CD4-positive, CD25-positive, alpha-beta regulatory T cell (primary cell): ENCODE data around the gene HSD17B8. TPM values are rescaled to one million over a fixed set of nuclear protein-coding genes. Genes with fewer than 3 reads are reported as not detected.
"Not testable (repeated sequence)": the region's sequence is repeated elsewhere in the genome, so short reads cannot be mapped to it uniquely, and the experiment has no call there.

Experiments used
- ATAC-seq, 2 donors: fragments of 150-1000 bp; cut with Tn5 transposase; one replicate each; pipeline ENCODE4 v1.10.0; 2021; ENCODE audit warnings: low read depth in 2 of 2, moderate number of reproducible peaks in 2 of 2, moderate library complexity in 1 of 2
- DNase-seq, 3 donors: peaks; one replicate each; pipeline versions ENCODE4 v3.0.0 to v3.0.0-alpha.2; 2012 to 2022; ENCODE audit warnings: mixed read lengths in 1 of 3
- H3K27ac ChIP-seq: one replicate; pipeline ENCODE4 v1.7.0; 2013; ENCODE audit warnings: mild to moderate bottlenecking, low read length; ENCODE audit not compliant: insufficient read depth, poor library complexity, severe bottlenecking
- H3K27me3 ChIP-seq: one replicate; pipeline ENCODE4 v1.7.0; 2013; ENCODE audit warnings: low read length; ENCODE audit not compliant: control insufficient read depth, insufficient read depth
- H3K36me3 ChIP-seq: one replicate; pipeline ENCODE4 v1.7.0; 2013; ENCODE audit warnings: mild to moderate bottlenecking, low read length, moderate library complexity; ENCODE audit not compliant: control insufficient read depth, insufficient read depth
- H3K4me1 ChIP-seq: 2 replicates; pipeline ENCODE4 v1.7.0; 2013; ENCODE audit warnings: mild to moderate bottlenecking, low read length; ENCODE audit not compliant: insufficient read depth, control insufficient read depth, poor library complexity, severe bottlenecking
- H3K4me3 ChIP-seq: one replicate; pipeline ENCODE4 v1.7.0; 2013; ENCODE audit warnings: low read depth, mild to moderate bottlenecking, low read length, moderate library complexity
- H3K9me3 ChIP-seq, 2 experiments: 1 replicate in 1 of 2; 2 replicates in 1 of 2; pipeline ENCODE4 v1.7.0; 2013; ENCODE audit warnings: low read length in 2 of 2, mild to moderate bottlenecking in 1 of 2, moderate library complexity in 1 of 2; ENCODE audit not compliant: control insufficient read depth in 2 of 2
- H3K27ac Mint-ChIP-seq, 3 donors: one replicate each; pipeline ENCODE4 v1.8.0; 2020 to 2022; ENCODE audit warnings: mild to moderate bottlenecking in 3 of 3, mixed read lengths in 3 of 3, moderate library complexity in 2 of 3
- H3K27me3 Mint-ChIP-seq: one replicate; pipeline ENCODE4 v1.8.0; 2022; ENCODE audit warnings: mild to moderate bottlenecking, mixed read lengths
- H3K36me3 Mint-ChIP-seq: one replicate; pipeline ENCODE4 v1.8.0; 2020; ENCODE audit warnings: mixed read lengths
- H3K4me1 Mint-ChIP-seq, 4 donors: one replicate each; pipeline ENCODE4 v1.8.0; 2020 to 2022; ENCODE audit warnings: mixed read lengths in 4 of 4, mild to moderate bottlenecking in 1 of 4
- H3K4me3 Mint-ChIP-seq, 4 donors: one replicate each; pipeline ENCODE4 v1.8.0; 2020 to 2022; ENCODE audit warnings: mild to moderate bottlenecking in 4 of 4, mixed read lengths in 4 of 4, moderate library complexity in 3 of 4
- H3K9me3 Mint-ChIP-seq, 7 donors: one replicate each; pipeline ENCODE4 v1.8.0; 2020 to 2022; ENCODE audit warnings: mixed read lengths in 7 of 7, mild to moderate bottlenecking in 3 of 7, moderate library complexity in 2 of 7
- polyA plus RNA-seq, 4 donors: library from polyadenylated mRNA; unstranded; fragments of 300-500 nt; fragmentation: Illumina TruSeq; gene quantifications; one replicate each; pipeline ENCODE4 v1.2.3, GENCODE V29; 2021
- total RNA-seq: library from RNA; stranded (reverse); gene quantifications from one replicate; pipeline ENCODE4 v1.2.3, GENCODE V29; 2022

HSD17B8 gene
- total and polyA plus RNA-seq, 5 donors from 2014 or later = 8.8 to 53.9 (median 38.3) TPM

DNA sequence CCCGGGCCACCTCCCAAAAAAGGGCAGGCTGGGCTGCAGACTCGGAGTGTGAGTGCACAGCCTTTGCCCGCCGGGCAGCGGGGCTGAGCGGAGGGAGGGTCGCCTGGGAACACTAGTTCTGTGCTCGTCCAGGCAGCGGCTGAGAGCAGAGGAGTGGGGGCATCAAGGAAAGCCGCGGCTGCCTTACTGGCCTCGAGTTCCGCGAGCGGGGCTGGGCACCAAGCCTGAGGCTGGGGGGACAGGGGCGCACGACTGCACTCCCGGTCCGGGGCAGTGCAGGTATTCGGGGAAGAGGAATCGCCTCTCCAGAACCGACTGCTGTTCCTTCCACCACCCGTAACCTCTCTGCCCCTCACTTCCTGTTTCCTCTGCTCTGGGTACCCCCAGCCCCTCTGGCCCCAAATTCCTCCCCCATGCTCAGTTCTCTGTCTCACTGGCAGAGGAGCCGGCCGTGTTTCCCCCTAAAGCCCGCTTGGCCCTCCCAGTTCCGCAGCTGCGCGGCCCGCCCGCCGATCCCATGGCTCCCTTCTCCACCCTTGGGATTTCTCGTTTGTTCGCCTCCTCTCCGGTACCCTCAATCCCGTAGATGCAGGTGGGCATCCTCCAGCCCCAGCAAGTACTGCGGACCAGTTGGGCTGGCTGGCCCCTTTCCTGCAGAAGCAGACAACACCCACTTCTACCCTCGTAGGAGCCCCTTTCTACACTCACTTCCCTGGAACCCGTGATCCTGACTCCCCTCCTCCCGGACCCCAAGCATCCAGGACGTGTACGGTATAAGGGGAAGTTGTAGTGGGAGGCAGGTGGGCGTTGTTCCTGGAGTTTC lies 8.9 kb downstream of the HSD17B8 start:
- no peak overlapping the region for H3K4me3 ChIP-seq

DNA sequence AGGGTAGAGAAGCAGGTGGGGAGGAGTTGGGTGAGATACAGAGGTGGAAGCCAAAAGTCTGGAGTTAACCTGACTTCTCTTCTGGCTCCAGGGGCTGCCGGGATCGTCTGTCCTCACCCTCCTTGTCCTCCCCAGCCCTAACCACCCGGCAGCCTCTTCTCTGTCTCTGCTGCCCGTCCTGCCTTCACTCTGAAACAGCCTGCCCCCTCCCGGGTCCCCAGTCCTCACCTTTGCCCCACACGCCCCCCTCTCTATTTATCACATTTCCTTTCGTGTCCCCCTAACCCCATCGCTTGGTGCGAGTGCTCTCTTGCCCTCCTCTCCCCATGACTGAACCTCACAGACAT lies 9.5 kb downstream of the HSD17B8 start:
- H3K4me1 Mint-ChIP-seq = peaks cover 10 to 39% (median 27%) of the 10 kb centered on the region in 4 donors
- peaks cover 0 to 10% (median 0%) of the 10 kb centered on the region in 7 donors for H3K9me3 Mint-ChIP-seq
- Histone ChIP-seq H3K27ac (no peak overlapping the region), H3K4me1 (peaks cover 19% of the 10 kb centered on the region), H3K27me3 (peaks cover 8% of the 10 kb centered on the region), H3K36me3 (peaks cover 18% of the 10 kb centered on the region), H3K9me3 (no peaks in the 10 kb centered on the region), H3K4me3 (no peak overlapping the region)
- DNase-seq (no peak), ATAC-seq (no peak)
- H3K27me3 Mint-ChIP-seq = peaks cover 67% of the 10 kb centered on the region
- peaks cover 22% of the 10 kb centered on the region for H3K36me3 Mint-ChIP-seq
- H3K4me3 Mint-ChIP-seq = peak overlapping the region in 3 of 4 donors; percentile 75 to 81 (median 77)
- peak overlapping the region in 2 of 3 donors; percentile 57 to 77 for H3K27ac Mint-ChIP-seq

More for the DNA sequence above, 8.9 kb downstream of the HSD17B8 start:
- Histone ChIP-seq H3K36me3 (peaks cover 18% of the 10 kb centered on the region), H3K27me3 (peaks cover 8% of the 10 kb centered on the region), H3K9me3 (no peaks in the 10 kb centered on the region), H3K4me1 (peaks cover 23% of the 10 kb centered on the region), H3K27ac (no peak overlapping the region)
- Mint-ChIP-seq H3K4me1 (peaks cover 14 to 43% (median 31%) of the 10 kb centered on the region in 4 donors), H3K27ac (peak overlapping the region; percentile 46 to 86 (median 77)), H3K36me3 (peaks cover 25% of the 10 kb centered on the region), H3K4me3 (peak overlapping the region; percentile 29 to 81 (median 76)), H3K27me3 (peaks cover 62% of the 10 kb centered on the region), H3K9me3 (peaks cover 0 to 10% (median 0%) of the 10 kb centered on the region in 7 donors)
- ATAC-seq (peak; percentile 26 to 50), DNase-seq (no peak)

DNA sequence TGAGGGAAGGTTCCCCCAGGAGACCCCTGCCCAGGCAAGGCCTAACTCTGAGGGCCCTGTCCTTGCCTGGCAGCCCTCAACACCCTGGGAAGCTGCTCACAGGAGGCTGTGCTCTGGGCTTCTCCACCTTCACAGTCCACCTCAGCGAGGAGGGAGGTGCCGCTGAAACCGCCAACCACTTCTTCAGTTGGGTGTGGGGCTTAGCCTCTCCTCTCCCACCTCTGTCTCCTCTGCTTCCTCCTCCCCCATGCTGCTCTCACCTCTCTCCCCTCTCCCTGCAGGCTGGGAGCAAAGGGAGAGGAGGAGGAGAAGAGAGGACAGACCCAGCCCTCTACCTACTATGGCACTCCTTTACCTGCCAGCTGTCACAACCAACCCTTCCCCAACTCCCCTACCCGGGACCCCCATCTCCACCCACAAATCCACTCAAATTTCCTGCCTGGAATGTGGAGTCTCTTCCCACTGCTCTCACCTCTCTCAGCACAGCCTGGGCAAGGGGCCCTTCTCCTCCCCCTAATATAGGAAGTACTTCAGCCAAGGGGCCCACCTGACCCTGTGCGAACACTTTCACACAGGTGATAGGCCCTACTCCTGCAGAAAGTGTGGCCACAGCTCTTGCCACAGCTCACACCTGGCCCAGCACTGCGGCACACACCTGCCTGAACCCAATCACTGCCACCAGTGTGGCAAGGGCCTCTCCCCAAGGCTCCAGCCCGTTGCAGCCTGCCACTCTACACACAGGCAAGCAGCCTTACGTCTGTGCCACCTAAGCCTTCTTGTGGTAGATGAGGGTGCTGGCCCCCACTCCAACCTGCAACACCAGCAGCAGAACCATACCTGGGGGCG lies 11.0 kb downstream of the HSD17B8 start:
- no peak overlapping the region for H3K4me3 ChIP-seq
- peaks cover 16% of the 10 kb centered on the region for H3K4me1 ChIP-seq
- no peak for DNase-seq
- H3K27ac ChIP-seq = no peak overlapping the region
- H3K27me3 ChIP-seq = peaks cover 8% of the 10 kb centered on the region
- ATAC-seq = no peak
- Mint-ChIP-seq H3K36me3 (peaks cover 11% of the 10 kb centered on the region), H3K27me3 (peaks cover 73% of the 10 kb centered on the region), H3K4me3 (no peak overlapping the region), H3K4me1 (peaks cover 0 to 26% (median 19%) of the 10 kb centered on the region in 4 donors), H3K9me3 (peaks cover 0 to 10% (median 0%) of the 10 kb centered on the region in 7 donors), H3K27ac (peak overlapping the region in 2 of 3 donors; percentile 82 to 96)
- H3K9me3 ChIP-seq = no peaks in the 10 kb centered on the region
- H3K36me3 ChIP-seq = peaks cover 8% of the 10 kb centered on the region

DNA sequence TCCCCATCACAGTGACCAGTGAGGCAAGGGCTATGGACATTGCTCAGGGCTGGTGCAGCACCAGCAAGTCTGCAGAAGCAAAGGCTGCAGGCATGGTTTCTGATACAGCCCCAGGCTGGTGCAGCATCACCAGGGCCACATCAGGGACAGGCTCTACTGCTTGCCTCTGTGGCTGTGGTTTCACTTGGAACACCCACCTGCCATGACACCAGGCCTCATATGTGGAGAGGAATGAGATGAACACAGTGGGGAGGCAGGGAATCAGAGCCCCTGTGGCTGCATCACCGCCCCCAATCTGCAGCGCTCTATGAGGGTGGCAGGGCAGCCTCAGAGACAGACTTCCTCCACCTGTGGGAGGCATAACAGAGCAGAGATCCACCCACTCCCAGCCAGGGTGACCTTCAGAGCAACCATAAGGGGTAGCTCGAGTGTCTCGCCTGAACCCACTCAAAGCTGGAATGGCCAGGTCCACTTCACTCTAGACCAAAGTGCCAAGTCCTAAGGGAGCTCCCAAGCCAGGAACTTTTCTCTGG lies 11.7 kb downstream of the HSD17B8 start:
- peaks cover 0 to 24% (median 16%) of the 10 kb centered on the region in 4 donors for H3K4me1 Mint-ChIP-seq
- peaks cover 0 to 10% (median 0%) of the 10 kb centered on the region in 7 donors for H3K9me3 Mint-ChIP-seq
- Histone ChIP-seq H3K4me3 (no peak overlapping the region), H3K27ac (no peak overlapping the region), H3K4me1 (peaks cover 16% of the 10 kb centered on the region), H3K9me3 (no peaks in the 10 kb centered on the region), H3K27me3 (peaks cover 8% of the 10 kb centered on the region), H3K36me3 (peaks cover 6% of the 10 kb centered on the region)
- peaks cover 70% of the 10 kb centered on the region for H3K27me3 Mint-ChIP-seq
- DNase-seq = no peak
- peak in 1 of 2 donors; percentile 10 for ATAC-seq
- H3K4me3 Mint-ChIP-seq = no peak overlapping the region
- H3K27ac Mint-ChIP-seq = no peak overlapping the region
- peaks cover 9% of the 10 kb centered on the region for H3K36me3 Mint-ChIP-seq

DNA sequence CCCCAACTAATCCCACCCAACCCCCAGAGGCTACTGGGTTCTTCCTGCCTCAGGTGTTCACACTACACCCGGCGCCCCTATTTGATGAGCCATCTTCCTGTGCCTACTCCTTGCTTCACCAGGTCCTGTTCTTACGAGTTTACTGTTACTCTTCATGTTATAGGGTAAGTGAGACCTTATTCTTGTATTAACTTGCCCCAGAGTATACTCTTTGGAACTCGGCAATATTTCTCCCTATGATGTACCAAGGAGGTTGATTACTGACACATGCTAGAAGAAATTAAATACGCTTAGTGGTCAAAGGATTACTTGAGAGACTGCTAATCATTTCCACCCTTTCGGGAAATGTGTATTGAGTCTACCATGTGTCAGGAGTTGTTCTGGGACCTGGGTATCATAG lies 12.8 kb downstream of the HSD17B8 start:
- DNase-seq (no peak), ATAC-seq (no peak)
- Histone ChIP-seq H3K27ac (no peak overlapping the region), H3K4me1 (peaks cover 16% of the 10 kb centered on the region), H3K36me3 (peaks cover 1% of the 10 kb centered on the region), H3K9me3 (no peaks in the 10 kb centered on the region), H3K4me3 (no peak overlapping the region), H3K27me3 (peaks cover 10% of the 10 kb centered on the region)
- Mint-ChIP-seq H3K4me3 (peak overlapping the region in 2 of 4 donors; percentile 5 to 28), H3K9me3 (peaks cover 0 to 7% (median 0%) of the 10 kb centered on the region in 7 donors), H3K4me1 (peaks cover 0 to 20% (median 16%) of the 10 kb centered on the region in 4 donors), H3K27ac (no peak overlapping the region), H3K36me3 (peaks cover 4% of the 10 kb centered on the region), H3K27me3 (peaks cover 77% of the 10 kb centered on the region)

DNA sequence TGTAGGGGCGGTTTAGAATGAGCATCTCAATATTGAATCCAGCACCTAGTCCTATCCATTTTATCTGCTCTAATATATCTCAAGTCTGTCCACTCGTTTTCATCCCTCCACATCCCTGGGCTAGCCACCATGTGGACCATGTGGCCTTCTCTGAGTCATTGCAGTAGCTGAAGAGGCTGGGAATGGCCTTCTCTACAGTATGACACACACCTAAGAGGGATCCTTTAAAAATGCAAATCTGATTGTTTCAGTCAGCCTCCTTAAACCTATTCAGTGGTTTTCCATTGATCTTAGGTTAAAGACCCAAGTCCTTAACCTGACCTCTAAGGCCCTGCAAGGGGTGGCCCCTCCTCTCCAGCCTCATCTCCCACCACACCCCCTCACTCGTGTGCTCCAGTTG lies 13.2 kb downstream of the HSD17B8 start:
- H3K27me3 ChIP-seq = peaks cover 10% of the 10 kb centered on the region
- H3K9me3 ChIP-seq = no peaks in the 10 kb centered on the region
- ATAC-seq = no peak
- H3K4me1 ChIP-seq = peaks cover 14% of the 10 kb centered on the region
- peaks cover 0 to 16% (median 13%) of the 10 kb centered on the region in 4 donors for H3K4me1 Mint-ChIP-seq
- peaks cover 77% of the 10 kb centered on the region for H3K27me3 Mint-ChIP-seq
- no peaks in the 10 kb centered on the region for H3K36me3 ChIP-seq
- peak overlapping the region in 2 of 4 donors; percentile 5 to 33 for H3K4me3 Mint-ChIP-seq
- no peak for DNase-seq
- no peak overlapping the region for H3K4me3 ChIP-seq
- H3K9me3 Mint-ChIP-seq = peaks cover 0 to 4% (median 0%) of the 10 kb centered on the region in 7 donors
- no peaks in the 10 kb centered on the region for H3K36me3 Mint-ChIP-seq
- no peak overlapping the region for H3K27ac ChIP-seq
- H3K27ac Mint-ChIP-seq = no peak overlapping the region

DNA sequence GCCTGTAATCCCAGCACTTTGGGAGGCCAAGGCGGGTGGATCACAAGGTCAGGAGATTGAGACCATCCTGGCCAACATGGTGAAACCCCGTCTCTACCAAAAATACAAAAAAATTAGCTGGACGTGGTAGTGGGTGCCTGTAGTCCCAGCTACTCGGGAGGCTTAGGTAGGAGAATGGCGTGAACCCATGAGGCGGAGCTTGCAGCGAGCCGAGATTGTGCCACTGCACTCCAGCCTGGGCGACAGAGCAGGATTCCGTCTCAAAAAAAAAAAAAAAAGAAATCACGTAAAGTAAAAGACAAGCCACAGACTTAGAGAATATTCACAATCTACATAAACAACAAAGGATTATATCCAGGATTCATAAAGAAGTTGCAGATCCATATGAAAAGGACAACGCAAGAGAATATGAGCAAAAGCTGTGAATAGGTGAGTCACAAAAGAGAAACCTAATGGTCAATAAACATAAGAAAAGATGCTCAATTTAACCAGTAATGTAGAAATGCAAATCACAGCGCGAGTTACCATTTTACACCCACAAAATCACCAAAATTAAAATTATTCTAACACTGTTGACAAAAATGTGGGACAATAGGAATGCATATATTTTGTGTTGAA lies 22.2 kb downstream of the HSD17B8 start:
- H3K27me3 Mint-ChIP-seq = peaks cover 71% of the 10 kb centered on the region
- not testable (repeated sequence) for H3K9me3 ChIP-seq, H3K4me3 Mint-ChIP-seq, H3K36me3 Mint-ChIP-seq, H3K27ac Mint-ChIP-seq, H3K27ac ChIP-seq, H3K9me3 Mint-ChIP-seq, DNase-seq, H3K4me3 ChIP-seq, ATAC-seq, H3K36me3 ChIP-seq, H3K4me1 ChIP-seq, H3K4me1 Mint-ChIP-seq
- H3K27me3 ChIP-seq = peaks cover 16% of the 10 kb centered on the region
